ENCODE results near the gene TMPRSS4. TPM values are rescaled to one million over a fixed set of nuclear protein-coding genes. Genes with fewer than 3 reads are reported as not detected.
A peak's percentile ranks its signal among the peaks of the same experiment; 100 is the strongest.

The TMPRSS4 gene
- polyA plus RNA-seq, 3 donors, result not detected

DNA sequence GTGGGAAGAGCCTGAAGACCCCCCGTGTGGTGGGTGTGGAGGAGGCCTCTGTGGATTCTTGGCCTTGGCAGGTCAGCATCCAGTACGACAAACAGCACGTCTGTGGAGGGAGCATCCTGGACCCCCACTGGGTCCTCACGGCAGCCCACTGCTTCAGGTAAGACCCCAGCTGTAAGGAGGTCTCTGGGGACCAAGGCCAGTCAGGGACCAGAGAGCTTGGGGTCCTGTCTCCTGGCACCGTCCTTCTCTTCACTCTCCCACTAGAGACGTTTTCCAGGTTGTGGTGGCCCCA lies 34.8 kb downstream of the TMPRSS4 start:
- no peak overlapping the region for H3K27ac ChIP-seq (ENCODE audit: low read depth in 1 of 2, low read length in 2 of 2)
- H3K27me3 ChIP-seq (ENCODE audit: control insufficient read depth in 2 of 2, insufficient read depth in 2 of 2, low read length in 2 of 2), result no peaks in the 10 kb centered on the region
- no peaks in the 10 kb centered on the region for H3K4me1 ChIP-seq (ENCODE audit: control insufficient read depth in 1 of 2, insufficient read depth in 2 of 2, low read length in 2 of 2)
- Mint-ChIP-seq H3K36me3 (no peaks in the 10 kb centered on the region), H3K4me1 (peaks cover 9% of the 10 kb centered on the region), H3K9me3 (no peaks in the 10 kb centered on the region), H3K27ac (peak overlapping the region in 1 of 7 donors; percentile 42), H3K27me3 (ENCODE audit: low read depth in 3 of 3) (peaks cover 0 to 3% (median 2%) of the 10 kb centered on the region in 3 donors), H3K4me3 (no peak overlapping the region)
- no peaks in the 10 kb centered on the region for H3K79me2 ChIP-seq (ENCODE audit: insufficient read depth, low read length)
- H3K9ac ChIP-seq (ENCODE audit: insufficient read depth, low read length, poor library complexity, severe bottlenecking), result no peak overlapping the region
- TF ChIP-seq, protein P1, sequence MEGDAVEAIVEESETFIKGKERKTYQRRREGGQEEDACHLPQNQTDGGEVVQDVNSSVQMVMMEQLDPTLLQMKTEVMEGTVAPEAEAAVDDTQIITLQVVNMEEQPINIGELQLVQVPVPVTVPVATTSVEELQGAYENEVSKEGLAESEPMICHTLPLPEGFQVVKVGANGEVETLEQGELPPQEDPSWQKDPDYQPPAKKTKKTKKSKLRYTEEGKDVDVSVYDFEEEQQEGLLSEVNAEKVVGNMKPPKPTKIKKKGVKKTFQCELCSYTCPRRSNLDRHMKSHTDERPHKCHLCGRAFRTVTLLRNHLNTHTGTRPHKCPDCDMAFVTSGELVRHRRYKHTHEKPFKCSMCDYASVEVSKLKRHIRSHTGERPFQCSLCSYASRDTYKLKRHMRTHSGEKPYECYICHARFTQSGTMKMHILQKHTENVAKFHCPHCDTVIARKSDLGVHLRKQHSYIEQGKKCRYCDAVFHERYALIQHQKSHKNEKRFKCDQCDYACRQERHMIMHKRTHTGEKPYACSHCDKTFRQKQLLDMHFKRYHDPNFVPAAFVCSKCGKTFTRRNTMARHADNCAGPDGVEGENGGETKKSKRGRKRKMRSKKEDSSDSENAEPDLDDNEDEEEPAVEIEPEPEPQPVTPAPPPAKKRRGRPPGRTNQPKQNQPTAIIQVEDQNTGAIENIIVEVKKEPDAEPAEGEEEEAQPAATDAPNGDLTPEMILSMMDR (IDR thresholded peaks at IDR 0.05), result no peak
- intact Hi-C loops (cut with micrococcal nuclease), result no loop called here
- H3K4me2 ChIP-seq (replicated peaks; ENCODE audit: extremely low read depth, low read length, poor library complexity, severe bottlenecking), result no peak overlapping the region
- H3K36me3 ChIP-seq (replicated peaks in 1 of 2; ENCODE audit: control insufficient read depth in 1 of 2, insufficient read depth in 2 of 2, low read length in 2 of 2), result no peaks in the 10 kb centered on the region
- H2AFZ ChIP-seq (ENCODE audit: insufficient read depth, low read depth, low read length, poor library complexity, severe bottlenecking), result no peak overlapping the region
- H3K9me3 ChIP-seq (replicated peaks in 1 of 2; ENCODE audit: control insufficient read depth in 1 of 2, insufficient read depth in 1 of 2, low read length in 2 of 2), result no peaks in the 10 kb centered on the region
- no peak for DNase-seq
- 100% methylated on average over 4 of the region's 6 CpGs for WGBS (ENCODE audit: insufficient coverage)
- no peak overlapping the region for H3K4me3 ChIP-seq (replicated peaks in 1 of 3; ENCODE audit: low read depth in 2 of 3, low read length in 3 of 3)
- no peaks in the 10 kb centered on the region for H4K20me1 ChIP-seq (ENCODE audit: insufficient read depth, low read length)

DNA sequence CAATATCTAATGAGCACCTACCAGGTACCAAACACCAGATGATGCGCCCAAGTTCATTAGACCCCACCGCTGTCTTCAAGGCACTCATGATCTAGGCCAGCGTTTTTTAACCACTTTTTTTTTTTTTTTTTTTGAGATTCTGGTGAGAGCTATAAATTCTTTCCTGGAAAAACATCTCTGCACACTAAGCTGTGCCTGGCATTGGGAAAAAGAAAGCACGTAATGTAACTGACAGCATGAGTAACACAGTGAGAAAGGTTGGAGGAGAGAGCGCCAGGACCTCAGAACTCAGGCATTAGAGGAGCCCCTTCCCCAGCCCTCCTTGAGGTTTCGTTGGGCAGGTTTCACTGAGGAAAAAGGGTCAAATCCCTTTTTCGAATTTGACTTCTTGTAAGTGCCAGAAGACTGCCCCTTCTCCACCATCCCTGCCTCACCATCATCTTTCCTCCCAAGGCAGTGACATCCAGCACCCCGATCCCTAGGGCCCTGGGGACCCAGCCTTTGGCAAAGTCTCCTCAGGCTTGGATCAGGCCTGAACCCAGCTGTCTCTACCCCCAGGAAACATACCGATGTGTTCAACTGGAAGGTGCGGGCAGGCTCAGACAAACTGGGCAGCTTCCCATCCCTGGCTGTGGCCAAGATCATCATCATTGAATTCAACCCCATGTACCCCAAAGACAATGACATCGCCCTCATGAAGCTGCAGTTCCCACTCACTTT lies 36.0 kb downstream of the TMPRSS4 start:
- Mint-ChIP-seq H3K36me3 (no peaks in the 10 kb centered on the region), H3K9me3 (no peaks in the 10 kb centered on the region), H3K27me3 (ENCODE audit: low read depth in 3 of 3) (peaks cover 1 to 5% (median 2%) of the 10 kb centered on the region in 3 donors), H3K4me1 (peaks cover 11% of the 10 kb centered on the region), H3K27ac (peak overlapping the region in 1 of 7 donors; percentile 23), H3K4me3 (no peak overlapping the region)
- H3K36me3 ChIP-seq (replicated peaks in 1 of 2; ENCODE audit: control insufficient read depth in 1 of 2, insufficient read depth in 2 of 2, low read length in 2 of 2), result no peaks in the 10 kb centered on the region
- no peaks in the 10 kb centered on the region for H4K20me1 ChIP-seq (ENCODE audit: insufficient read depth, low read length)
- no peak overlapping the region for H2AFZ ChIP-seq (ENCODE audit: insufficient read depth, low read depth, low read length, poor library complexity, severe bottlenecking)
- H3K27me3 ChIP-seq (ENCODE audit: control insufficient read depth in 2 of 2, insufficient read depth in 2 of 2, low read length in 2 of 2), result no peaks in the 10 kb centered on the region
- TF ChIP-seq, protein P1 (IDR thresholded peaks at IDR 0.05), result no peak
- H3K4me3 ChIP-seq (replicated peaks in 1 of 3; ENCODE audit: low read depth in 2 of 3, low read length in 3 of 3), result no peak overlapping the region
- no peak overlapping the region for H3K27ac ChIP-seq (ENCODE audit: low read depth in 1 of 2, low read length in 2 of 2)
- WGBS (ENCODE audit: insufficient coverage), result 93% methylated on average over 7 of the region's 11 CpGs
- intact Hi-C loops (cut with micrococcal nuclease), result no loop called here
- no peaks in the 10 kb centered on the region for H3K79me2 ChIP-seq (ENCODE audit: insufficient read depth, low read length)
- DNase-seq, result no peak
- H3K4me2 ChIP-seq (replicated peaks; ENCODE audit: extremely low read depth, low read length, poor library complexity, severe bottlenecking), result no peak overlapping the region
- H3K9me3 ChIP-seq (replicated peaks in 1 of 2; ENCODE audit: control insufficient read depth in 1 of 2, insufficient read depth in 1 of 2, low read length in 2 of 2), result no peaks in the 10 kb centered on the region
- no peak overlapping the region for H3K9ac ChIP-seq (ENCODE audit: insufficient read depth, low read length, poor library complexity, severe bottlenecking)
- H3K4me1 ChIP-seq (ENCODE audit: control insufficient read depth in 1 of 2, insufficient read depth in 2 of 2, low read length in 2 of 2), result no peaks in the 10 kb centered on the region

All from CD14-positive monocyte (primary cell).